Endothelial cell of umbilical vein (primary cell): ENCODE data around the gene RAC2. TPM values are rescaled to one million over a fixed set of nuclear protein-coding genes. Genes with fewer than 3 reads are reported as not detected.

Source experiments
- BruUV-seq: library from RNA; stranded (reverse); fragments of 400-500 nt; replicated peaks from 2 replicates; lab custom pipeline; 2021; lab: Mats Ljungman, UMichigan
- CTCF ChIA-PET: fragments of 300-600, 350-600 bp; sonication (Branson Sonifier 250); formaldehyde crosslinking; loops from one replicate; lab custom pipeline; 2021; ENCODE audit warnings: antibody characterized with exemption, inconsistent platforms; lab: Charles Lee
- POLR2A ChIA-PET: fragments of 300-600, 350-600 bp; sonication (Branson Sonifier 250); formaldehyde crosslinking; loops from one replicate; lab custom pipeline; 2021; ENCODE audit warnings: antibody characterized with exemption, inconsistent platforms; lab: Charles Lee
- DNase-seq: peaks from one replicate; pipeline ENCODE4 v3.0.0-alpha.2; 2011; ENCODE audit warnings: low read depth, low spot score
- FAIRE-seq: peaks from 2 replicates; lab custom pipeline; 2011; peaks lifted over from hg19 to GRCh38; lab: Jason Lieb, UNC
- H2AFZ ChIP-seq: 2 replicates; pipeline ENCODE4 v1.6.0; 2012; ENCODE audit warnings: low read depth, low read length, control low read depth, inconsistent platforms
- H3K27ac ChIP-seq: 2 replicates; pipeline ENCODE4 v1.5.1; 2011; ENCODE audit warnings: low read depth, mild to moderate bottlenecking, control low read depth, low read length, moderate library complexity; ENCODE audit not compliant: insufficient read depth
- H3K27me3 ChIP-seq, 2 experiments: 2 replicates each; pipeline versions ENCODE4 v1.6.0 to v1.6.1; 2011; ENCODE audit warnings: low read length in 2 of 2, mixed read lengths in 1 of 2; ENCODE audit not compliant: control insufficient read depth in 2 of 2, insufficient read depth in 2 of 2
- H3K36me3 ChIP-seq, 2 experiments: 2 replicates in 1 of 2; 3 replicates in 1 of 2; pipeline ENCODE4 v1.5.1; 2011; ENCODE audit warnings: low read length in 2 of 2, mild to moderate bottlenecking in 1 of 2, moderate library complexity in 1 of 2; ENCODE audit not compliant: control insufficient read depth in 2 of 2, insufficient read depth in 2 of 2; ENCODE audit errors: extremely low read depth in 1 of 2
- H3K4me1 ChIP-seq: 3 replicates; pipeline ENCODE4 v1.5.1; 2011; ENCODE audit warnings: mild to moderate bottlenecking, low read length; ENCODE audit not compliant: control insufficient read depth, insufficient read depth; ENCODE audit errors: extremely low read depth
- H3K4me2 ChIP-seq: 2 replicates; pipeline ENCODE4 v1.6.1; 2011; ENCODE audit warnings: low read length, control low read depth, mixed read lengths; ENCODE audit not compliant: insufficient read depth
- H3K4me3 ChIP-seq, 3 experiments: fragments of 200-600 bp in 1 of 3; sonication (generic), shearing (Covaris generic) in 1 of 3; replicated peaks in 1 of 3; 2 replicates each; pipeline ENCODE4 v1.5.1; 2011 to 2016; ENCODE audit warnings: control low read depth in 3 of 3, low read length in 3 of 3, mild to moderate bottlenecking in 2 of 3, inconsistent platforms in 1 of 3, low read depth in 1 of 3, moderate library complexity in 1 of 3; ENCODE audit not compliant: insufficient read depth in 1 of 3
- H3K79me2 ChIP-seq: 2 replicates; pipeline ENCODE4 v1.6.0; 2012; ENCODE audit warnings: low read length, inconsistent platforms; ENCODE audit not compliant: control insufficient read depth, insufficient read depth
- H3K9ac ChIP-seq: replicated peaks from 2 replicates; pipeline ENCODE3; 2011; ENCODE audit warnings: low read length, control low read depth; ENCODE audit not compliant: insufficient read depth; ENCODE audit errors: extremely low read depth
- H3K9me1 ChIP-seq: replicated peaks from 3 replicates; pipeline ENCODE4 v1.6.0; 2011; ENCODE audit warnings: mild to moderate bottlenecking, low read length; ENCODE audit not compliant: control insufficient read depth, insufficient read depth; ENCODE audit errors: extremely low read depth
- H3K9me3 ChIP-seq: replicated peaks from 2 replicates; pipeline ENCODE4 v1.5.1; 2012; ENCODE audit warnings: low read length, inconsistent platforms; ENCODE audit not compliant: control insufficient read depth, insufficient read depth
- H4K20me1 ChIP-seq: replicated peaks from 2 replicates; pipeline ENCODE3; 2011; ENCODE audit warnings: mild to moderate bottlenecking, low read length; ENCODE audit not compliant: control insufficient read depth, insufficient read depth; ENCODE audit errors: extremely low read depth
- EZH2 ChIP-seq: IDR thresholded peaks from 2 replicates; pipeline ENCODE4 v1.6.1; 2012; ENCODE audit warnings: borderline replicate concordance, low read depth, mild to moderate bottlenecking, moderate library complexity, low read length, inconsistent platforms; ENCODE audit not compliant: severe bottlenecking
- FOS ChIP-seq: IDR thresholded peaks from 2 replicates; pipeline ENCODE4 v1.6.1; 2011; ENCODE audit warnings: mild to moderate bottlenecking, low read length, moderate library complexity, borderline replicate concordance; ENCODE audit not compliant: insufficient read depth
- GATA2 ChIP-seq: IDR thresholded peaks from 2 replicates; pipeline ENCODE4 v1.7.0; 2011; ENCODE audit warnings: low read depth, mild to moderate bottlenecking, moderate library complexity, mixed read lengths, low read length; ENCODE audit not compliant: insufficient read length, insufficient read depth
- JUN ChIP-seq: IDR thresholded peaks from 2 replicates; pipeline ENCODE4 v1.6.1; 2011; ENCODE audit warnings: borderline replicate concordance, low read depth; ENCODE audit not compliant: insufficient read length, insufficient read depth
- MYC ChIP-seq: IDR thresholded peaks from one replicate; pipeline ENCODE4 v1.6.1; 2011; ENCODE audit warnings: mild to moderate bottlenecking, low read depth, low read length
- POLR2A ChIP-seq: IDR thresholded peaks from 2 replicates; pipeline ENCODE4 v1.6.1; 2012; ENCODE audit warnings: low read depth, mild to moderate bottlenecking, control low read depth, low read length
- POLR2AphosphoS5 ChIP-seq: IDR thresholded peaks from 2 replicates; pipeline ENCODE4 v1.6.1; 2012; ENCODE audit warnings: low read depth, mild to moderate bottlenecking, control low read depth, low read length, moderate library complexity; ENCODE audit not compliant: insufficient read depth
- dilution Hi-C: fragments of 300-500 bp; cut with MboI; formaldehyde crosslinking; loops from one replicate; pipeline ENCODE4 v1.15.0; 2019; ENCODE audit warnings: low sequenced_read_pairs; ENCODE audit not compliant: extremely low pct_ligation_motif_present
- intact Hi-C: fragments of 100-400 bp; cut with micrococcal nuclease; formaldehyde crosslinking; loops from one replicate; pipeline ENCODE4 v1.10.0; 2022
- polyA plus RNA-seq, 4 experiments: library from polyadenylated mRNA; depleted of rRNA in 3 of 4; stranded (reverse) in 3 of 4; unstranded in 1 of 4; fragments of >200 nt; gene quantifications; 2 replicates each; pipeline versions ENCODE4 v1.2.1 to v1.2.3, GENCODE V29; 2011 to 2012; ENCODE audit warnings: missing spikeins in 1 of 4
- total RNA-seq: library from RNA; stranded (reverse); gene quantifications from 2 replicates; pipeline ENCODE4 v1.2.3, GENCODE V29; 2021
- TF ChIP-seq, protein P1 (sequence below): IDR thresholded peaks from 2 replicates; pipeline ENCODE4 v1.6.1; 2011; ENCODE audit not compliant: insufficient read depth, insufficient read length

The RAC2 gene
- total and polyA plus RNA-seq, 2 donors (not counting 3 experiments of a cell fraction or from before 2014, with no cell fraction given), result 122 to 181 TPM

DNA sequence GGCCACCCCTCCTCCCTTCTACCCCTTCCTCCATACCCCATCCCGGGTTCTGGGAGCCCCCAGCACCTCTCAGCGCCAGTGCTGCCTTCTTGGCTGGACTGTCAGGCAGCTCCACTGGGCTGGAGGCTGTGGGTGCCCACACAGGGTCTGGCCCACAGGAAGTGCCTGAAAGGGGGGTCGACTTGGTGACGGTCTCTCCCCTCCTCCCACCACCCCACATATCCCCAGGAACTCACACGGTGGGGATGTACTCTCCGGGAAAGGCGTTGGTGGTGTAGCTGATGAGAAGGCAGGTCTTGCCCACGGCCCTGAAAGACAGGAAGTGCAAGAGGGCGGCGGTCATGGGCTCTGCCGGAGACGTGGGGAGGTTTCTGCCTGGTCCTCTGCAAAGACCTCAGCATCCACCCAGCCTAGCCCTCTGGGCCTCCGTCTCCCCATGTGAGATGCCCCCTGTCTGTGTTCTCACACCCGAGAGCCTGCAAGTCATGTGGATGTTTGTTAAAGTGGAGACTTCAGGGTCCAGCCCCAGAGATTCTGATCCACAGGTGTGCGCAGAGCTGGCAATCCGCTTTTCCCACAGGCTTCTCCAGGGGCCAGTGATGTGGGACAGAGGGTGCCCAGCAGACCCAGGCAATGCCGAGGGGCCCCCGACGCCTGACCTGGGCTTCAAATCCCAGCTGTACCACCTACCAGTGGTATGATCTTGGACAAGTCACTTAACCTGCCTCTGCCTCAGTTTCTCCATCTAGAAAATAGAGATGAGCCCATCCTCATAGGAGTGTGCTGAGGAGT lies 2.5 kb downstream of the RAC2 start:
- no TSS peak for BruUV-seq
- dilution Hi-C loops (no loop called here), intact Hi-C loops (no loop called here)
- H3K79me2 ChIP-seq, result peaks cover 11% of the 10 kb centered on the region
- no peaks in the 10 kb centered on the region for H3K27me3 ChIP-seq
- ChIA-PET POLR2A (interaction anchor here (0.6 kb wide), 1 partner anchor 151 kb away, joined by 4 read pairs; no protein-coding TSS in a partner anchor), CTCF (interaction anchor here (1.0 to 5.8 kb wide), 7 partner anchors 11 to 90 kb away, joined by 3 to 83 read pairs (median 10); no protein-coding TSS in a partner anchor)
- H2AFZ ChIP-seq, result no peak overlapping the region
- no peak for TF ChIP-seq EZH2
- no peaks in the 10 kb centered on the region for H3K9me1 ChIP-seq
- no peak overlapping the region for H3K9ac ChIP-seq
- peaks cover 0 to 2% of the 10 kb centered on the region in 2 experiments for H3K36me3 ChIP-seq
- H3K9me3 ChIP-seq, result no peaks in the 10 kb centered on the region
- H3K27ac ChIP-seq, result peak overlapping the region; percentile 44
- H4K20me1 ChIP-seq, result no peaks in the 10 kb centered on the region
- H3K4me1 ChIP-seq, result peaks cover 39% of the 10 kb centered on the region
- no peak for FAIRE-seq
- no peak overlapping the region for H3K4me3 ChIP-seq
- no peak for DNase-seq
- H3K4me2 ChIP-seq, result peak overlapping the region; percentile 43

DNA sequence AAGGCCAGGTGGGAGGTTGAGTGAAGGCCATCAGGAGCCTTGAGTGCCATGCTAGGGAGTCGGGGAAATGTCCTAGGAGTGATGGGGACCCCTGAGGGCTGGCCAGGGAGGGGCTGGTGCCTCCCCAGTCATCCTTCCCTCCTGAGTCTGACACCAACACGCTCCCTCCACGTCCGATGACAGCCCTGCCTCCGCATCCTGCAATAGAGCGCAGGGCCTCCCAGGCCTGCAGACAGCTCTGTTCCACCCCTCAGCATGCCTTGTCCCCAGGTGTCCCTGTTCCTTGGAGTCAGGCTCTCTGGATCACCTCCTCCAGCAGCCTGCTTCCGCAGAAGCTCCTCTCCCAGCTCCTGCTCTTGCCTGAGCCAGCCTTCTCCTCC lies 3.1 kb downstream of the RAC2 start:
- H3K4me2 ChIP-seq, result no peak overlapping the region
- POLR2A ChIA-PET, result no interaction called here
- intact Hi-C loops (no loop called here), dilution Hi-C loops (no loop called here)
- no TSS peak for BruUV-seq
- FAIRE-seq, result no peak
- H2AFZ ChIP-seq, result no peak overlapping the region
- no peak overlapping the region for H3K9ac ChIP-seq
- peaks cover 39% of the 10 kb centered on the region for H3K4me1 ChIP-seq
- no peaks in the 10 kb centered on the region for H3K9me3 ChIP-seq
- CTCF ChIA-PET, result interaction anchor here (1.0 to 5.8 kb wide), 4 partner anchors 11 to 91 kb away, joined by 3 to 83 read pairs (median 4); no protein-coding TSS in a partner anchor
- no peak for DNase-seq
- no peaks in the 10 kb centered on the region for H4K20me1 ChIP-seq
- no peak for TF ChIP-seq GATA2
- no peak for TF ChIP-seq MYC
- TF ChIP-seq FOS, result no peak
- no peak for TF ChIP-seq JUN
- no peak for TF ChIP-seq POLR2AphosphoS5
- TF ChIP-seq POLR2A, result no peak
- TF ChIP-seq, protein P1, sequence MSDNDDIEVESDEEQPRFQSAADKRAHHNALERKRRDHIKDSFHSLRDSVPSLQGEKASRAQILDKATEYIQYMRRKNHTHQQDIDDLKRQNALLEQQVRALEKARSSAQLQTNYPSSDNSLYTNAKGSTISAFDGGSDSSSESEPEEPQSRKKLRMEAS, result no peak
- no peaks in the 10 kb centered on the region for H3K9me1 ChIP-seq
- H3K27me3 ChIP-seq, result no peaks in the 10 kb centered on the region
- H3K79me2 ChIP-seq, result peaks cover 12% of the 10 kb centered on the region
- no peak overlapping the region for H3K27ac ChIP-seq
- no peak overlapping the region for H3K4me3 ChIP-seq
- H3K36me3 ChIP-seq, result peaks cover 0 to 2% of the 10 kb centered on the region in 2 experiments
